GM23338 (cell line): ENCODE results near the gene SLC3A2. TPM values are rescaled to one million over a fixed set of nuclear protein-coding genes. Genes with fewer than 3 reads are reported as not detected.

Experiments
- ATAC-seq: fragments of 200-7000 bp; cut with Tn5 transposase; 3 replicates; pipeline ENCODE4 v1.9.1; 2020
- DNase-seq: peaks from one replicate; pipeline ENCODE4 v3.0.0-alpha.2; 2015; ENCODE audit warnings: low spot score
- H2AFZ ChIP-seq: fragments of 200-600 bp; sonication (generic); 2 replicates; pipeline ENCODE4 v1.8.0; 2016; ENCODE audit warnings: antibody characterized with exemption, mild to moderate bottlenecking, moderate library complexity
- H3F3A ChIP-seq: fragments of 200-600 bp; sonication (generic); replicated peaks from 2 replicates; pipeline ENCODE4 v1.8.0; 2017; ENCODE audit warnings: antibody characterized with exemption, mixed run types, low read depth
- H3K27ac ChIP-seq: fragments of 200-600 bp; sonication (generic); 2 replicates; pipeline ENCODE4 v1.6.1; 2016; ENCODE audit warnings: low read depth
- H3K27me3 ChIP-seq: fragments of 200-600 bp; sonication (generic); 2 replicates; pipeline ENCODE4 v1.8.0; 2016; ENCODE audit warnings: mild to moderate bottlenecking, mixed run types, moderate library complexity; ENCODE audit not compliant: insufficient read depth
- H3K36me3 ChIP-seq: fragments of 200-600 bp; sonication (generic); 2 replicates; pipeline ENCODE4 v1.8.0; 2016; ENCODE audit warnings: mild to moderate bottlenecking; ENCODE audit not compliant: insufficient read depth
- H3K4me1 ChIP-seq: fragments of 200-600 bp; sonication (generic); 2 replicates; pipeline ENCODE4 v1.8.0; 2016; ENCODE audit warnings: mild to moderate bottlenecking, moderate library complexity; ENCODE audit not compliant: insufficient read depth
- H3K4me2 ChIP-seq: fragments of 200-600 bp; sonication (generic); 2 replicates; pipeline ENCODE4 v1.7.1; 2017; ENCODE audit warnings: mixed run types
- H3K4me3 ChIP-seq: fragments of 200-600 bp; sonication (generic); 2 replicates; pipeline ENCODE4 v1.6.1; 2016; ENCODE audit warnings: mixed run types
- H3K79me2 ChIP-seq: fragments of 200-600 bp; sonication (generic); replicated peaks from 2 replicates; pipeline ENCODE4 v1.8.0; 2017; ENCODE audit warnings: mild to moderate bottlenecking; ENCODE audit not compliant: insufficient read depth
- H3K9me2 ChIP-seq: fragments of 200-600 bp; sonication (generic); 2 replicates; pipeline ENCODE4 v1.8.0; 2017; ENCODE audit not compliant: insufficient read depth
- H4K20me1 ChIP-seq: fragments of 200-600 bp; sonication (generic); replicated peaks from 2 replicates; pipeline ENCODE4 v1.8.0; 2017; ENCODE audit warnings: mild to moderate bottlenecking; ENCODE audit not compliant: insufficient read depth
- H3K27ac Mint-ChIP-seq: 2 replicates; pipeline ENCODE4 v1.8.0; 2020; ENCODE audit warnings: inconsistent platforms, mild to moderate bottlenecking, moderate library complexity, mixed read lengths
- H3K27me3 Mint-ChIP-seq: 3 replicates; pipeline ENCODE4 v1.8.0; 2022; ENCODE audit warnings: low read depth, mild to moderate bottlenecking, moderate library complexity, mixed read lengths, inconsistent platforms; ENCODE audit not compliant: insufficient read depth, poor library complexity
- H3K36me3 Mint-ChIP-seq: 3 replicates; pipeline ENCODE4 v1.8.0; 2021; ENCODE audit warnings: low read depth, mild to moderate bottlenecking, inconsistent platforms, moderate library complexity, mixed read lengths
- H3K4me1 Mint-ChIP-seq: 3 replicates; pipeline ENCODE4 v1.8.0; 2020; ENCODE audit warnings: mild to moderate bottlenecking, inconsistent platforms, mixed read lengths
- H3K4me3 Mint-ChIP-seq: 3 replicates; pipeline ENCODE4 v1.8.0; 2021; ENCODE audit warnings: moderate library complexity, mild to moderate bottlenecking, inconsistent platforms, mixed read lengths
- H3K9me3 Mint-ChIP-seq: 3 replicates; pipeline ENCODE4 v1.8.0; 2020; ENCODE audit warnings: moderate library complexity, mild to moderate bottlenecking, inconsistent platforms, mixed read lengths
- CREB1 ChIP-seq: fragments of 250-450 bp; sonication (Bioruptor Pico); IDR thresholded peaks from 2 replicates; pipeline ENCODE4 v1.5.0; 2020; ENCODE audit warnings: low read depth, mild to moderate bottlenecking, moderate library complexity
- CTCF ChIP-seq, 2 experiments: fragments of 200-600 bp in 1 of 2; sonication (generic) in 1 of 2; conservative IDR thresholded peaks; 2 replicates each; pipeline versions ENCODE4 v1.5.1 to v1.6.1; 2016 to 2017; ENCODE audit warnings: antibody characterized with exemption in 2 of 2, low read depth in 2 of 2, mild to moderate bottlenecking in 2 of 2, moderate library complexity in 1 of 2
- EZH2 ChIP-seq: fragments of 200-600 bp; sonication (generic); IDR thresholded peaks from one replicate; pipeline ENCODE4 v1.8.0; 2017; ENCODE audit warnings: antibody characterized with exemption, mild to moderate bottlenecking, low read depth; ENCODE audit not compliant: unreplicated experiment
- EZH2phosphoT487 ChIP-seq: fragments of 200-600 bp; sonication (generic); IDR thresholded peaks from one replicate; pipeline ENCODE4 v1.8.1; 2018; ENCODE audit warnings: antibody characterized with exemption; ENCODE audit not compliant: unreplicated experiment
- JUNB ChIP-seq: IDR thresholded peaks from one replicate; pipeline ENCODE4 v1.6.1; 2016; ENCODE audit warnings: antibody characterized with exemption; ENCODE audit not compliant: unreplicated experiment
- NANOG ChIP-seq: IDR thresholded peaks from 2 replicates; pipeline ENCODE4 v1.6.1; 2016; ENCODE audit warnings: antibody characterized with exemption, borderline replicate concordance
- POLR2AphosphoS5 ChIP-seq: IDR thresholded peaks from 2 replicates; pipeline ENCODE4 v1.6.1; 2016; ENCODE audit warnings: antibody characterized with exemption, low read depth
- REST ChIP-seq: IDR thresholded peaks from one replicate; pipeline ENCODE4 v1.6.1; 2018; ENCODE audit warnings: antibody characterized with exemption; ENCODE audit not compliant: unreplicated experiment
- STAT1 ChIP-seq: IDR thresholded peaks from one replicate; pipeline ENCODE4 v1.6.1; 2016; ENCODE audit warnings: antibody characterized with exemption; ENCODE audit not compliant: unreplicated experiment
- ZNF114 ChIP-seq: fragments of 250-450 bp; sonication (Bioruptor Pico); IDR thresholded peaks from 2 replicates; pipeline ENCODE4 v1.5.0; 2020; ENCODE audit warnings: mild to moderate bottlenecking, moderate library complexity
- ZNF331 ChIP-seq: fragments of 250-450 bp; sonication (Bioruptor Pico); IDR thresholded peaks from 2 replicates; pipeline ENCODE4 v1.5.0; 2020; ENCODE audit warnings: low read depth, mild to moderate bottlenecking, moderate library complexity
- ZNF462 ChIP-seq: fragments of 250-450 bp; sonication (Bioruptor Pico); IDR thresholded peaks from 2 replicates; pipeline ENCODE4 v1.5.0; 2020; ENCODE audit warnings: mild to moderate bottlenecking, moderate library complexity
- polyA plus RNA-seq: library from polyadenylated mRNA; unstranded; fragments of >200 nt; fragmentation: Nextera tagmentation; extraction: Ambion mirVana; gene quantifications from 2 replicates; pipeline ENCODE4 v1.2.1, GENCODE V29; 2016
- total RNA-seq: library from RNA; depleted of rRNA; stranded (reverse); fragments of >200 nt; shearing (Covaris generic); gene quantifications from 2 replicates; pipeline ENCODE4 v1.2.3, GENCODE V29; 2014
- TF ChIP-seq, protein P1 (sequence below): IDR thresholded peaks from 2 replicates; pipeline ENCODE4 v1.6.1; 2016; ENCODE audit warnings: antibody characterized with exemption

The SLC3A2 gene
- total and polyA plus RNA-seq, 2 experiments from 2014 or later: 240 to 425 TPM

DNA sequence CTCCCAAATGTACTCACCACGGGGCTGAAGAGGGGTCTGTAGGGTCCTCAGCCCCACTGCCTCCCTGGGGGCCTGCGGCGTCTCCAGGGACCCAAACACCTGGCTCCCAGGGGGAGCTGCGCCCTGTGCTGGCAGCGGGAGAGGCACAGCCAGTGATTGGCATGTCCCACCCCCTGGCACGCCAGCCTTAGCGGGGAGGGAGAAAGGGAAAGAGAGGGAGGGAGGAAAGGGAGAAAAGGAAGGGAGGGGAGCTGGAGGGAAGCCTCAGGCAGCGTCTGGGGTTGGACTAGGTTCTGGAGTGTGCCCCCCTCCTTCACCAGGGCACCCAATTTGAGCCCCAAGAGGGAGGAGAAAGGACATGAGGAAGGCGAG is 40.5 kb downstream of the SLC3A2 start, which contains the start of gene CHRM1:
TSS of gene CHRM1 (minus strand) at position 163 of the 372 bp plus-strand sequence. CDS start 10,263 bp downstream, outside the sequence.
- H3K4me3 ChIP-seq: no peak within 1 kb of the TSS

More for the DNA sequence above, 40.5 kb downstream of the SLC3A2 start, which contains the start of gene CHRM1:
- DNase-seq (no peak), ATAC-seq (no peak)
- Histone ChIP-seq H3K36me3 (no peaks in the 10 kb centered on the region), H4K20me1 (no peaks in the 10 kb centered on the region), H2AFZ (peak within 1 kb of the TSS; percentile 63; the same call in 1 of the 2 replicates), H3F3A (peaks cover 23% of the 10 kb centered on the region), H3K4me2 (no peak within 1 kb of the TSS), H3K27me3 (peaks cover 60% of the 10 kb centered on the region), H3K27ac (no peak within 1 kb of the TSS), H3K4me1 (peaks cover 17% of the 10 kb centered on the region; the same call in 1 of the 2 replicates), H3K79me2 (no peaks in the 10 kb centered on the region), H3K9me2 (no peaks in the 10 kb centered on the region)
- peaks cover 52% of the 10 kb centered on the region for H3K27me3 Mint-ChIP-seq
- no peaks in the 10 kb centered on the region; the same call in 2 of the 3 replicates for H3K36me3 Mint-ChIP-seq
- TF ChIP-seq CTCF (conservative IDR thresholded peaks at IDR 0.05; ENCODE audit: low read depth in 2 of 2) (no peak), NANOG (no peak), POLR2AphosphoS5 (no peak), ZNF462 (CRISPR knock-in tag) (no peak), ZNF114 (CRISPR knock-in tag) (no peak), STAT1 (no peak), JUNB (no peak), EZH2 (no peak), REST (no peak), EZH2phosphoT487 (no peak), CREB1 (CRISPR knock-in tag) (no peak), ZNF331 (CRISPR knock-in tag) (no peak)
- TF ChIP-seq, protein P1, sequence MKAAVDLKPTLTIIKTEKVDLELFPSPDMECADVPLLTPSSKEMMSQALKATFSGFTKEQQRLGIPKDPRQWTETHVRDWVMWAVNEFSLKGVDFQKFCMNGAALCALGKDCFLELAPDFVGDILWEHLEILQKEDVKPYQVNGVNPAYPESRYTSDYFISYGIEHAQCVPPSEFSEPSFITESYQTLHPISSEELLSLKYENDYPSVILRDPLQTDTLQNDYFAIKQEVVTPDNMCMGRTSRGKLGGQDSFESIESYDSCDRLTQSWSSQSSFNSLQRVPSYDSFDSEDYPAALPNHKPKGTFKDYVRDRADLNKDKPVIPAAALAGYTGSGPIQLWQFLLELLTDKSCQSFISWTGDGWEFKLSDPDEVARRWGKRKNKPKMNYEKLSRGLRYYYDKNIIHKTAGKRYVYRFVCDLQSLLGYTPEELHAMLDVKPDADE: no peak
- no peak within 1 kb of the TSS for H3K27ac Mint-ChIP-seq
- no peak within 1 kb of the TSS for H3K4me3 Mint-ChIP-seq
- peaks cover 38% of the 10 kb centered on the region for H3K4me1 Mint-ChIP-seq
- no peaks in the 10 kb centered on the region; the same call in 2 of the 3 replicates for H3K9me3 Mint-ChIP-seq
